Mesenchymal stem cell (in vitro differentiated cells and primary cell): ENCODE data around the gene SCYGR1.

ENCODE experiments used
- DNase-seq: peaks from one replicate; pipeline ENCODE4 v3.0.0-alpha.2; 2013
- H2AFZ ChIP-seq: one replicate; pipeline ENCODE4 v1.6.1; 2013; ENCODE audit warnings: low read depth, mild to moderate bottlenecking, control low read depth, inconsistent platforms, low read length, moderate library complexity
- H2AK5ac ChIP-seq: 2 replicates; pipeline ENCODE4 v1.6.1; 2013; ENCODE audit warnings: low read length, moderate library complexity, mild to moderate bottlenecking, inconsistent platforms; ENCODE audit not compliant: severe bottlenecking
- H2BK120ac ChIP-seq: one replicate; pipeline ENCODE4 v1.6.1; 2013; ENCODE audit warnings: low read depth, mild to moderate bottlenecking, inconsistent platforms, low read length, moderate library complexity
- H2BK12ac ChIP-seq, 2 experiments: one replicate each; pipeline ENCODE4 v1.6.1; 2013; ENCODE audit warnings: inconsistent platforms in 2 of 2, low read length in 2 of 2, mild to moderate bottlenecking in 2 of 2, moderate library complexity in 2 of 2, control low read depth in 1 of 2
- H2BK15ac ChIP-seq: one replicate; pipeline ENCODE4 v1.6.1; 2013; ENCODE audit warnings: mild to moderate bottlenecking, low read depth, inconsistent platforms; ENCODE audit not compliant: poor library complexity, severe bottlenecking
- H2BK5ac ChIP-seq: 2 replicates; pipeline ENCODE4 v1.6.1; 2013; ENCODE audit warnings: low read depth, mild to moderate bottlenecking, low read length, control low read depth, inconsistent platforms; ENCODE audit not compliant: poor library complexity, severe bottlenecking
- H3K14ac ChIP-seq, 2 experiments: one replicate each; pipeline ENCODE4 v1.6.1; 2013; ENCODE audit warnings: inconsistent platforms in 2 of 2, low read length in 2 of 2, control low read depth in 1 of 2, mild to moderate bottlenecking in 1 of 2, moderate library complexity in 1 of 2
- H3K18ac ChIP-seq, 2 experiments: one replicate each; pipeline ENCODE4 v1.6.1; 2013; ENCODE audit warnings: inconsistent platforms in 2 of 2, low read length in 2 of 2, control low read depth in 1 of 2, low read depth in 1 of 2, mild to moderate bottlenecking in 1 of 2
- H3K23ac ChIP-seq, 2 experiments: one replicate each; pipeline ENCODE4 v1.6.1; 2013; ENCODE audit warnings: inconsistent platforms in 2 of 2, low read length in 2 of 2, mild to moderate bottlenecking in 2 of 2, moderate library complexity in 2 of 2, control low read depth in 1 of 2
- H3K27ac ChIP-seq: 2 replicates; pipeline ENCODE4 v1.5.1; 2013; ENCODE audit warnings: mild to moderate bottlenecking, moderate library complexity, low read length, control low read depth, inconsistent platforms; ENCODE audit not compliant: poor library complexity, severe bottlenecking
- H3K27me3 ChIP-seq, 2 experiments: 2 replicates each; pipeline versions ENCODE4 v1.6.1 to v1.7.0; 2013; ENCODE audit warnings: low read length in 2 of 2, mild to moderate bottlenecking in 2 of 2, moderate library complexity in 2 of 2, control low read depth in 1 of 2, inconsistent platforms in 1 of 2; ENCODE audit not compliant: control insufficient read depth in 1 of 2, insufficient read depth in 1 of 2
- H3K36me3 ChIP-seq, 2 experiments: 2 replicates each; pipeline versions ENCODE4 v1.6.1 to v1.7.0; 2013; ENCODE audit warnings: low read length in 2 of 2, control low read depth in 1 of 2, inconsistent platforms in 1 of 2, low read depth in 1 of 2, mild to moderate bottlenecking in 1 of 2; ENCODE audit not compliant: insufficient read depth in 2 of 2, control insufficient read depth in 1 of 2
- H3K4ac ChIP-seq, 2 experiments: one replicate each; pipeline ENCODE4 v1.6.1; 2013; ENCODE audit warnings: inconsistent platforms in 2 of 2, low read length in 2 of 2, mild to moderate bottlenecking in 2 of 2, moderate library complexity in 2 of 2, control low read depth in 1 of 2, low read depth in 1 of 2
- H3K4me1 ChIP-seq: 2 replicates; pipeline ENCODE4 v1.6.1; 2013; ENCODE audit warnings: low read depth, low read length, control low read depth; ENCODE audit not compliant: control insufficient read depth, insufficient read depth
- H3K4me2 ChIP-seq: 2 replicates; pipeline ENCODE4 v1.6.1; 2013; ENCODE audit warnings: low read length, mild to moderate bottlenecking, inconsistent platforms; ENCODE audit not compliant: poor library complexity, severe bottlenecking
- H3K4me3 ChIP-seq, 2 experiments: 2 replicates each; pipeline versions ENCODE4 v1.5.1 to v1.7.0; 2013; ENCODE audit warnings: low read length in 2 of 2, mild to moderate bottlenecking in 2 of 2, control low read depth in 1 of 2, low read depth in 1 of 2; ENCODE audit not compliant: insufficient read depth in 1 of 2
- H3K79me1 ChIP-seq: replicated peaks from 2 replicates; pipeline ENCODE4 v1.6.1; 2013; ENCODE audit warnings: mild to moderate bottlenecking, control low read depth, low read length, inconsistent platforms; ENCODE audit not compliant: poor library complexity, severe bottlenecking
- H3K9ac ChIP-seq: 2 replicates; pipeline ENCODE4 v1.7.0; 2013; ENCODE audit warnings: mild to moderate bottlenecking, low read length, moderate library complexity
- H3K9me3 ChIP-seq: 2 replicates; pipeline ENCODE4 v1.7.0; 2013; ENCODE audit warnings: mild to moderate bottlenecking, low read length; ENCODE audit not compliant: control insufficient read depth
- H4K8ac ChIP-seq: one replicate; pipeline ENCODE4 v1.6.1; 2013; ENCODE audit warnings: inconsistent platforms, mild to moderate bottlenecking, low read length, moderate library complexity
- H4K91ac ChIP-seq: one replicate; pipeline ENCODE4 v1.6.1; 2013; ENCODE audit warnings: mild to moderate bottlenecking, low read length, inconsistent platforms
- WGBS: methylation state at CpG from one replicate; pipeline ENCODE4 v1.1.7; 2013; ENCODE audit warnings: mixed read lengths; 5-methylcytosine and 5-hydroxymethylcytosine counted together

The SCYGR1 gene

DNA sequence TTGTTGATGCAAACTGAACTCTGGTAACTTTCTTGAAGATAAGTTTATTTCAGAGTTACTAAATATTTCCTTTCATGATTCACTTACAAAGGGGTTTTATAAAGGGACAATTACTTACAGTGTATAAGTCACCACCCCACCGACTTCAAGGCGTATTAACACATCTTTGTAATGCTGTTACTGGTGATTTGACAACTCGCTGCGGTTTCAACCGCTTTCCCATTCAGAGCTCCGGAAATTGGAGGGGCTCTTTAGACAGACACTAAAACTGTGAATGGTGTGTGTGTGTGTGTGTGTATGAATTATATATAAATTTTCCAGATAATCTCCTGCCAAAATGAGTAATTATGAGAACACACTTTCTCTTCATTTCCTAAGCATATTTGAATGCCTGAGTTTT, 13.6 kb downstream of the SCYGR1 start:
- Histone ChIP-seq H3K4ac (no peak overlapping the region), H2BK120ac (no peak overlapping the region), H3K4me3 (no peak overlapping the region), H3K23ac (no peak overlapping the region), H2AK5ac (no peak overlapping the region), H3K4me2 (no peak overlapping the region), H3K18ac (no peak overlapping the region), H3K14ac (no peak overlapping the region), H2AFZ (no peak overlapping the region), H3K36me3 (no peaks in the 10 kb centered on the region), H4K8ac (no peak overlapping the region), H2BK5ac (no peak overlapping the region), H3K4me1 (peaks cover 2% of the 10 kb centered on the region), H2BK12ac (no peak overlapping the region), H3K9ac (no peak overlapping the region), H2BK15ac (no peak overlapping the region), H4K91ac (no peak overlapping the region), H3K9me3 (no peaks in the 10 kb centered on the region), H3K27me3 (no peaks in the 10 kb centered on the region), H3K27ac (no peak overlapping the region), H3K79me1 (no peaks in the 10 kb centered on the region)
- 80% methylated on average over 3 of the region's 6 CpGs for whole genome bisulfite sequencing
- no peak for DNase-seq

DNA sequence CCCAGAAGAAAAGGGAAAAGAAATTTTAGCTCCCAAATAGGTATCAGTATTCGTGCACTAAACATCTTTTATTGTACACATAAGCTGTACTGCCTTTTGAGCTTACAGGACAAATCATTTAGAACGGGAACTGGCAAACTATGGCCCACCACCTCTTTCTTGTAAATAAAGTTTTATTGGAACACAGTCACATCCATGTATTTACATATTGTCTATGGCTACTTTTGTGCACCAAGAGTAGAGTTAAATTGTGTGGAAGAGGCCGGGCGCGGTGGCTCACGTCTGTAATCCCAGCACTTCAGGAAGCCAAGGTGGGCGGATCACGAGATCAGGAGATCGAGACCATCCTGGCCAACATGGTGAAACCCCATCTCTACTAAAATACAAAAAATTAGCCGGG, 14.4 kb downstream of the SCYGR1 start:
- no peak overlapping the region for H2BK15ac ChIP-seq
- WGBS = 90% methylated on average over 8 of the region's 10 CpGs
- H2BK120ac ChIP-seq = no peak overlapping the region
- no peaks in the 10 kb centered on the region for H3K79me1 ChIP-seq
- H4K8ac ChIP-seq = no peak overlapping the region
- H3K4me3 ChIP-seq = no peak overlapping the region
- H2BK5ac ChIP-seq = no peak overlapping the region
- H2AFZ ChIP-seq = no peak overlapping the region
- no peak overlapping the region for H3K9ac ChIP-seq
- no peaks in the 10 kb centered on the region for H3K36me3 ChIP-seq
- no peak overlapping the region for H3K4me2 ChIP-seq
- H3K4me1 ChIP-seq = peaks cover 2% of the 10 kb centered on the region
- no peak overlapping the region for H2AK5ac ChIP-seq
- no peaks in the 10 kb centered on the region for H3K9me3 ChIP-seq
- no peak overlapping the region for H3K18ac ChIP-seq
- no peak overlapping the region for H3K14ac ChIP-seq
- H3K23ac ChIP-seq = no peak overlapping the region
- no peak overlapping the region for H4K91ac ChIP-seq
- H3K27me3 ChIP-seq = no peaks in the 10 kb centered on the region
- H3K27ac ChIP-seq = no peak overlapping the region
- no peak overlapping the region for H2BK12ac ChIP-seq
- no peak overlapping the region for H3K4ac ChIP-seq
- no peak for DNase-seq

- Histone ChIP-seq H3K27me3 (no peaks in the 10 kb centered on the region), H3K4me2 (no peak overlapping the region), H2BK12ac (no peak overlapping the region), H3K4ac (no peak overlapping the region), H3K4me1 (peaks cover 2% of the 10 kb centered on the region), H3K9ac (peak overlapping the region; percentile 47), H2AFZ (no peak overlapping the region), H2BK5ac (no peak overlapping the region), H3K36me3 (no peaks in the 10 kb centered on the region), H3K4me3 (peak overlapping the region in 1 of 2 experiments; percentile 15), H3K27ac (no peak overlapping the region), H4K8ac (no peak overlapping the region), H4K91ac (no peak overlapping the region), H3K79me1 (no peaks in the 10 kb centered on the region), H3K23ac (no peak overlapping the region), H2BK120ac (no peak overlapping the region), H3K18ac (no peak overlapping the region), H3K9me3 (no peaks in the 10 kb centered on the region), H3K14ac (no peak overlapping the region), H2BK15ac (no peak overlapping the region), H2AK5ac (no peak overlapping the region)
- 85% methylated on average over 7 of the region's 9 CpGs for WGBS
- DNase-seq = no peak
Measured at GRCh38 chr2:227370791-227371312, 16.9 kb downstream of the SCYGR1 start.

DNA sequence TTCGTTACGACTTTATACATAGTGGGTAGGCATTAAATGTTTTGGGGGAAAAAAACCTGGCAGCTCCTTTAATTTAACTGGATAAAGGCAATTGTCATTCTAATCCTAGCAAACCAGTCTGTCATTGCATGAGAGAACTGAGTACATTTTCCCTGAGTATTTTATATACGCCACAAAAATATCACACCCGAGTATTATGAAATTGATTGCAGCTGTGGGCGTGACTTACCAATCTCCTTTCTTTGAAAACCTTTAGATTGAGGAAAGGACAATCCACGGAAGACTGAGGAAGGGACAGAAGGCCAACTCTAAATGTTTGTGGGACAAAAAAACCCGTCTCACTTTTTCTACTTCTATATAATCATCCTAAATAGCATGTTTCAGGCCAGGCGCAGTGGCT, 17.7 kb downstream of the SCYGR1 start:
- Histone ChIP-seq H3K14ac (no peak overlapping the region), H3K4me3 (no peak overlapping the region), H3K4ac (no peak overlapping the region), H3K79me1 (no peaks in the 10 kb centered on the region), H3K36me3 (no peaks in the 10 kb centered on the region), H3K4me1 (peaks cover 2% of the 10 kb centered on the region), H3K27ac (no peak overlapping the region), H4K91ac (no peak overlapping the region), H4K8ac (no peak overlapping the region), H3K27me3 (no peaks in the 10 kb centered on the region), H2AK5ac (no peak overlapping the region), H3K23ac (no peak overlapping the region), H3K9ac (no peak overlapping the region), H3K4me2 (no peak overlapping the region), H2BK12ac (no peak overlapping the region), H2AFZ (no peak overlapping the region), H3K18ac (no peak overlapping the region), H3K9me3 (no peaks in the 10 kb centered on the region), H2BK5ac (no peak overlapping the region), H2BK120ac (no peak overlapping the region), H2BK15ac (no peak overlapping the region)
- 91% methylated on average over 8 of the region's 8 CpGs for WGBS
- no peak for DNase-seq
